Sigmoid colon (tissue), 4 donors: ENCODE data around the gene CASP5.

Experiments
- CTCF ChIP-seq, 4 experiments: fragments of 450-650 bp in 3 of 4; fragments of 200-600 bp in 1 of 4; IDR thresholded peaks; one replicate each; pipeline ENCODE4 v1.5.1; 2016 to 2019; ENCODE audit warnings: antibody characterized with exemption in 4 of 4, mild to moderate bottlenecking in 3 of 4, moderate library complexity in 2 of 4
- EP300 ChIP-seq, 4 donors: sonication (generic); formaldehyde crosslinking; IDR thresholded peaks; one replicate each; pipeline ENCODE4 v1.6.1; 2017; ENCODE audit warnings: antibody characterized with exemption in 4 of 4
- POLR2A ChIP-seq, 2 donors: fragments of 450-650 bp; IDR thresholded peaks; one replicate each; pipeline ENCODE4 v1.6.1; 2016; ENCODE audit warnings: antibody characterized with exemption in 2 of 2, mild to moderate bottlenecking in 2 of 2, moderate library complexity in 2 of 2
- POLR2AphosphoS5 ChIP-seq, 4 donors: sonication (generic); formaldehyde crosslinking; IDR thresholded peaks; one replicate each; pipeline ENCODE4 v1.6.1; 2017; ENCODE audit warnings: antibody characterized with exemption in 4 of 4

- no peak for TF ChIP-seq POLR2AphosphoS5 (IDR thresholded peaks at IDR 0.05)
- no peak for TF ChIP-seq EP300 (IDR thresholded peaks at IDR 0.05)
- TF ChIP-seq CTCF (IDR thresholded peaks at IDR 0.05), result no peak
- no peak for TF ChIP-seq POLR2A (IDR thresholded peaks at IDR 0.05)
These were observed 34.5 kb upstream of the CASP5 start for GRCh38 chr11:105057432-105057831.
